Kidney capillary endothelial cell (primary cell): ENCODE measurements around the gene TMEM81.

Experiments used
- DNase-seq: peaks from one replicate; pipeline ENCODE4 v3.0.0-alpha.2; 2018; ENCODE audit warnings: low spot score

The TMEM81 gene

GRCh38 chr1:205076245-205076761, 8.0 kb downstream of the TMEM81 start:
- DNase-seq, result no peak

GRCh38 chr1:205075642-205076155, 8.6 kb downstream of the TMEM81 start:
- DNase-seq, result no peak

GRCh38 chr1:205074513-205074912, 9.7 kb downstream of the TMEM81 start:
- no peak for DNase-seq

- DNase-seq, result no peak
Measured at GRCh38 chr1:205074084-205074483, 10.2 kb downstream of the TMEM81 start.

GRCh38 chr1:205073511-205073910, 10.7 kb downstream of the TMEM81 start:
- DNase-seq, result no peak

- DNase-seq, result no peak
Measured at GRCh38 chr1:205072881-205073280, 11.4 kb downstream of the TMEM81 start.

GRCh38 chr1:205072286-205072685, 12.0 kb downstream of the TMEM81 start:
- DNase-seq, result no peak

GRCh38 chr1:205071801-205072200, 12.5 kb downstream of the TMEM81 start:
- DNase-seq, result no peak

GRCh38 chr1:205071028-205071409, 13.2 kb downstream of the TMEM81 start:
- DNase-seq, result no peak

- no peak for DNase-seq
Measured at GRCh38 chr1:205069371-205070125, 14.7 kb downstream of the TMEM81 start.

- DNase-seq, result no peak
Measured at GRCh38 chr1:205068457-205069040, 15.7 kb downstream of the TMEM81 start.

GRCh38 chr1:205068001-205068400, 16.3 kb downstream of the TMEM81 start:
- DNase-seq, result no peak

GRCh38 chr1:205067031-205067430, 17.2 kb downstream of the TMEM81 start:
- DNase-seq, result no peak

- DNase-seq, result no peak
Measured at GRCh38 chr1:205066141-205066818, 18.0 kb downstream of the TMEM81 start.

- DNase-seq, result no peak
Measured at GRCh38 chr1:205065666-205066065, 18.6 kb downstream of the TMEM81 start.

GRCh38 chr1:205064741-205065316, 19.4 kb downstream of the TMEM81 start:
- no peak for DNase-seq

GRCh38 chr1:205064301-205064700, 20.0 kb downstream of the TMEM81 start:
- DNase-seq, result no peak

- DNase-seq, result no peak
Measured at GRCh38 chr1:205062895-205063294, 21.4 kb downstream of the TMEM81 start.

- DNase-seq, result no peak
Measured at GRCh38 chr1:205062319-205062718, 21.9 kb downstream of the TMEM81 start.

- peak; percentile 51 for DNase-seq
Measured at GRCh38 chr1:205061665-205062069, 22.6 kb downstream of the TMEM81 start.

GRCh38 chr1:205061227-205061626, 23.0 kb downstream of the TMEM81 start:
- no peak for DNase-seq

- DNase-seq, result no peak
Measured at GRCh38 chr1:205060746-205061145, 23.5 kb downstream of the TMEM81 start.
